GM18873 (cell line): ENCODE results near the gene ZDHHC17.

ENCODE experiments used
- ATAC-seq: cut with Tn5 transposase; IDR thresholded peaks from one replicate; pipeline ENCODE4 v1.9.1; 2021; ENCODE audit warnings: mild to moderate bottlenecking, moderate library complexity, moderate number of reproducible peaks; ENCODE audit not compliant: unreplicated experiment, low FRiP score

ZDHHC17 gene

GRCh38 chr12:76810671-76811419, 46.9 kb downstream of the ZDHHC17 start:
- ATAC-seq = no peak

GRCh38 chr12:76811976-76812375, 48.1 kb downstream of the ZDHHC17 start:
- ATAC-seq = no peak

- no peak for ATAC-seq
Measured at GRCh38 chr12:76813265-76813664, 49.4 kb downstream of the ZDHHC17 start.

GRCh38 chr12:76813972-76814371, 50.1 kb downstream of the ZDHHC17 start:
- no peak for ATAC-seq

GRCh38 chr12:76820888-76821482, 57.1 kb downstream of the ZDHHC17 start:
- no peak for ATAC-seq

- no peak for ATAC-seq
Measured at GRCh38 chr12:76830436-76830835, 66.5 kb downstream of the ZDHHC17 start.

- no peak for ATAC-seq
Measured at GRCh38 chr12:76836633-76837032, 72.7 kb downstream of the ZDHHC17 start.

- no peak for ATAC-seq
Measured at GRCh38 chr12:76847260-76847659, 83.3 kb downstream of the ZDHHC17 start.

- no peak for ATAC-seq
Measured at GRCh38 chr12:76848132-76848531, 84.2 kb downstream of the ZDHHC17 start.

- no peak for ATAC-seq
Measured at GRCh38 chr12:76852106-76852505, 88.2 kb downstream of the ZDHHC17 start.

GRCh38 chr12:76855271-76855670, 91.4 kb downstream of the ZDHHC17 start:
- no peak for ATAC-seq

GRCh38 chr12:76856018-76856644, 92.2 kb downstream of the ZDHHC17 start:
- no peak for ATAC-seq

- no peak for ATAC-seq
Measured at GRCh38 chr12:76859611-76860010, 95.7 kb downstream of the ZDHHC17 start.

GRCh38 chr12:76860256-76860655, 96.3 kb downstream of the ZDHHC17 start:
- no peak for ATAC-seq

GRCh38 chr12:76863005-76863670, 99.2 kb downstream of the ZDHHC17 start:
- ATAC-seq = no peak

- no peak for ATAC-seq
Measured at GRCh38 chr12:76863837-76864236, 99.9 kb downstream of the ZDHHC17 start.

GRCh38 chr12:76864791-76865400, 101.0 kb downstream of the ZDHHC17 start:
- ATAC-seq = peak; percentile 91

- ATAC-seq = no peak
Measured at GRCh38 chr12:76866151-76866567, 102.2 kb downstream of the ZDHHC17 start.

- no peak for ATAC-seq
Measured at GRCh38 chr12:76866726-76867125, 102.8 kb downstream of the ZDHHC17 start.

- ATAC-seq = no peak
Measured at GRCh38 chr12:76871082-76871481, 107.2 kb downstream of the ZDHHC17 start.

- no peak for ATAC-seq
Measured at GRCh38 chr12:76871742-76872141, 107.8 kb downstream of the ZDHHC17 start.
